HG02588 (cell line): ENCODE measurements around the gene LONP1.

Source experiments
- ATAC-seq: cut with Tn5 transposase; IDR thresholded peaks from one replicate; pipeline ENCODE4 v1.9.1; 2021; ENCODE audit warnings: mild to moderate bottlenecking, moderate library complexity; ENCODE audit not compliant: unreplicated experiment

LONP1 gene

DNA sequence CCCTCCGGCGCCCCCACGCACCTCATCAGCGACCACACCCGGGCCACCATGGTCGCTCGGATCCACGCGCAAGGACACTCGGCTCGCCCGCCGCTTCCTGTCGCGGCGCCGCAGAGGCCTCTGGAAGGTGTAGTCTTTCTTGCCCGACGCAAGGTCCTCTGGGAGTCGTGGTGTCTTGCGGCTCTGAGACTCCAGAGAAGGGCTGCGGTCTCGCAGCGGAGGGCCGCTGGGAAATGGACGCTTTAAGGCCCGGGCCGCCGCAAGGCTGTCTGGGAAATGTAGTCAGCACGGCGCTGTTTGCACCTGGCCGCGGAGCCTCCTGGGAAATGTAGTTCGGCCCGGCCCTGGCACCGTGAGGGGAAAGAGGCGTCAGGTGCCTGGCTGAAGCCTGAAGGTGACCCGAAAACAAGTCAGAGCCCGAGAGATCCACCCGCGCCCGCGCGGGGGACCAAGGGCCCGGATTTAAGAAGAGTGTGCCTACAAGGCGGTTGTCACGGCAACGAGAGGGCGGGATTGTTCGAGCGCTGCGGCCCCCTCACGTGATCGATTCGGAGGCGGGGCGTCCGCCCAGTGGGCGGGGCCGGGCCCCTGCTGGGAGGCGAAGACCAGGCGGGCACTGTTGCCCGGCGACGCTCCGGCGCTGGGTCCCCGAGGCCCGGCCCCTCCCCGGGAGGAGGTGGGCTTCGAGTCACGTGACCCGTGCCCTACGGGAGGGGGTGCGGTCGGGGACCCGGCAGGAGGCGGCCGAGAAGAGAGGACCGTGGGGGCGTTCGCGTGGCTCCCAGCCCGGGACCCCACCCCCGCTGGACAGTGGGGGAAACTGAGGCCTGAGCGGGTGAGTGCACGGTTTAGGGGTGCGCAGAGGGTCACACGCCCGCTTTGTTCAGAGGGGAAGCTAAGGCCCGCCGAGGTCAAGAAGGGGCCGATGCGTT is 39.2 kb downstream of the LONP1 start, which contains the start of the genes HSD11B1L and MICOS13:
Gene HSD11B1L, plus strand, starts transcription at position 591 of the 932 bp plus-strand sequence. CDS start 3,806 bp downstream, outside the sequence.
Gene MICOS13, minus strand, starts transcription at position 80 of the 932 bp plus-strand sequence. Its CDS starts 30 bp downstream, at position 50.
- ATAC-seq, result peak; percentile 83

- no peak for ATAC-seq
These were observed 39.9 kb downstream of the LONP1 start for GRCh38 chr19:5680084-5680436.

GRCh38 chr19:5679289-5680083 is 40.5 kb downstream of the LONP1 start:
- ATAC-seq, result no peak

DNA sequence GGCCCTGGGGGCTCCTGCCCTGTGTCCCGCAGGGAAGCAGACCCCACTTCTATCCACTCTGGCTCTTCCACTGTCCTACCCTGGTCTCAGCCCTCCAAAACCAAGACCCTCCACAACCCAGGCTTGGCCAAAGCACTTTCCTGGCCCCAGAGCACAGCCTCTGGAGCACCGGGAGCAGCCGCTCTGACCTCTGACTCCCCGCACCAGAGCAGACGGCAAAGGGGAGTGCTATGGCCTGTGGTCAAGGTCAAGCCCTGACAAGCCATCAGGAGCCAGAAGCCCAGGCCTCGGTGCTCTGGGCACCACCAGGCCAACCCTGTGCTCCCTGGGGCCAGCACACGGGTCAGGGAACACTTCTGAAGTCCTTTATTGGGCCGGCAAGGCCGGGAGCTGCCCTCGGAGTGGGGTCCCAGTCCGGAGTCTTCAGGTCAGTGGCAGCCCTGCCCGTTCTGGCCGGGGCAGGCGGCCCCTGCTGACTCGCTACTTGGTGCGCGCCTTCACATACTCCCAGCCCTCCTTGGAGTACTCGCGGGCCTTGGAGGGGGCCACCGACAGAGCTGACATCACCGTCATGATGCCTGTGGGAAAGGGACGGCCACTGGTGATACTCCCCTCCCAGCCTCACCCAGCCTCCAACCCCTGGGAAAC is 41.8 kb downstream of the LONP1 start:
- ATAC-seq, result no peak

DNA sequence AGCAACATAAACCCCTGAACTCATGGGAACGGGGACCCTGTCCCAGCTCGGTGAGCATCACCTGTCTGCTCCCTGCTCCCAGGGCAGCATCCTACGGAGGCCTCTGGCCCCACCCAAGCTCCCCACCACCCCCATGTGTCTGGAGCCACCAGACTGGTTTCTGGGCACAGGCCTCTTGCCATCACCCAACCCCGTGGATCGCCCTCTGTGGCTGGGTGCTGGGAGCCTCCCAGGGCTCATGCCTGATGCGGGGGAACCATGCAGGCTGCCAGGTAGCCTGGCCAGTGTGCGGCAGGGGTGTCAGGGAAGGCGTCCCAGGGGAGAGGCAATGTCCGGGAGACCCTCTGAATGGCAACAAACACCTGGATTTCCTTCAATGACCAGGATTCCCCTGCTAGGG is 42.4 kb downstream of the LONP1 start:
- ATAC-seq, result no peak

DNA sequence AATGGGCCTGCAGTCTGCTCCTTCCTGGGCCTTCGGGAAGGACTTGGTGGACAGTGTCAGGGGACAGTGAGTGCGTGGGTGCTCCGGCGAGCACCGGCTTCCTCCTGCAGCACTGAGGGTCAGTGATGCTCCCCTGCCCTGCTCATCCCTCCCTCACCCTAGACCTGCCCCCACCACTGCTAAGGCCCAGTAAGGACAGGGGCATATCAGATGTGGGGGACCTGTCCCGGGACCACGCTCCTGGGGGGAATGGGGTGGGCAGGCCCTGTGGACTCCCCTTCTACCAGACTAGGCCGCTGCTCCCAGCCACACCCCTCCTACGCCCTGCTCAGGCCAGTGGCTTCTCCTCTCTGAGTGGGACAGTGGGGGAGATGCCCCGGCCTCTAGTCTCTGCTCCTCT is 42.8 kb downstream of the LONP1 start:
- no peak for ATAC-seq

DNA sequence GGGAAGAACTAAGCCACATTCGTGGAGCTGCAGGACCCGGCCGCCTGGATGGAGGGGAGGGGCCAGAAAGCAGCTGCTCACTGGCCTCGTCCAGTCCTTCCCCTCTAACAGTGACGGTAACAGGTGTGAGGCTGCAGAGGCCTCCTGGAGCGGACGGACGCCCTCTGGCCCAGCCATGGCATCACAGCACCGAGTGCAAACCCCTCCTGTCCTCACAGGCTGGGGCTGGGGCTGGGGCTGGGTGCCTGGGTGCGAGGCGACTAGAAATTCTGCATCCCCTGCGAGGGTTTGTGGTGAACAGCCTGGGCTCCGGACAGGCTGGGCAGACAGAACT is 43.2 kb downstream of the LONP1 start:
- ATAC-seq, result no peak

- no peak for ATAC-seq
These were observed 43.7 kb downstream of the LONP1 start for GRCh38 chr19:5676105-5676771.

- no peak for ATAC-seq
These were observed 45.2 kb downstream of the LONP1 start for GRCh38 chr19:5674714-5675113.

DNA sequence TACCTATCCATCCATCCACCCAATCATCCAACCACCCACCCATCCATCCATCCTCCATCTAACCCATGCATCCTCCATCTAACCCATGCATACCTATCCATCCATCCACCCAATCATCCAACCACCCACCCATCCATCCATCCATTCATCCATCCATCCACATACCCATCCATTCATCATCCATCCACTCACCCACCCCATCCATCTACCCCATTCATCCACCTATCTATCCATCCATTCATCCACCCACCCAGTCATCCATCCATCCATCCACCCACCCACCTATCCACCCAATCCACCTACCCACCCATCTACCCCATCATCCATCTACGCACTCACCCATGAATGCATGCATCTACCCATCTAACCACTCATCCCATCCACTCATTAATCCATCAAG is 46.2 kb downstream of the LONP1 start:
- ATAC-seq, result no peak

DNA sequence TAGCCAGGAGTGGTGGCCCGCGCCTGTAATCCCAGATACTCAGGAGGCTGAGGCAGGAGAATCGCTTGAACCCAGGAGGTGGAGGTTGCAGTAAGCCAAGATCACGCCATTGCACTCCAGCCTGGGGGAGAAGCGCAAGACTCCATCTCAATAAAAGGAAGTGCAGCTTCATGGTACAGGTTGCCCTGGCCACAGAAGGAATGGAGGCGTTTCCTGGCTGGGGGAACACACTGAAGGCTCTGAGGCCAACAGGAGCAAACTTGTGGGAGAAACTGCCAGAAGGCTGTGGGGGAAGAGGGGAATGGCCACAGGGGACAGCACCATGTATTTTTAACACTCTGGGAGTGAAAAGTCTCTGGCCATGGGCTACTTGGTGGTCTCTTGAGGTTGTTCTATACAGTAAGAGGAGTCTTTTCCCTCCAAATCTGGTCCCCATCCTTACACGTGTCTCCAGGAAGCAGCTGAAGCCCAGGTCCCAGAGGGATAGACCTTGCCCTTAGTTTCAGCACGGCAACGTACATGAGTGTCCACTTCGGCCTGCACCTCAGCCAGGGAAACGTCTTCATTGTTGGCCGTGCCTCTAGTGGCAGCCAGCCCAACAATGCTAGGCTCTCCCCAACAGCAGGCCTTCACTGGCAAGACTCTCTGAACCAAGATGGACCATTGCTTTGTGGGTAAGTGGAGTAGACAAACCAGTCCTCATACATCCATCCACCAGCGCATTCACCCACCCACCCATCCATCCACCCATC is 47.1 kb downstream of the LONP1 start:
- ATAC-seq, result no peak

DNA sequence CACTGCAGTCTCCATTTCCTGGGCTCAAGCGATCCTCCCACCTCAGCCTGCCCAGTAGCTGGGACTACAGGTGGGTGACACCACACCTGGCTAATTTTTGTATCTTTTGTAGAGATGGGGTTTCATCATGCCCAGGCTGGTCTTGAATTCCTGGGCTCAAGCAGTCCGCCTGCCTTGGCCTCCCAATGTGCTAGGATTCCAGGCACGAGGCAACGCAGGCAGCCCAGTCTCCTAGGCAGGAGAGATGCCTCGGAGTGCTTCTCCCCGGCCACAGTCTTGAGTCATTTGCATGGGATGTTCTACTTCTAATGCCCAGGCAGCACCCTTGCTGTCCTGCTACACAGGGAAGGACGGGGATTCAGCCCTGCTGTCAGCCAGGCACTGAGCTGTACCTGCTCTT is 48.3 kb downstream of the LONP1 start:
- no peak for ATAC-seq

- ATAC-seq, result no peak
These were observed 50.7 kb downstream of the LONP1 start for GRCh38 chr19:5669212-5669611.

DNA sequence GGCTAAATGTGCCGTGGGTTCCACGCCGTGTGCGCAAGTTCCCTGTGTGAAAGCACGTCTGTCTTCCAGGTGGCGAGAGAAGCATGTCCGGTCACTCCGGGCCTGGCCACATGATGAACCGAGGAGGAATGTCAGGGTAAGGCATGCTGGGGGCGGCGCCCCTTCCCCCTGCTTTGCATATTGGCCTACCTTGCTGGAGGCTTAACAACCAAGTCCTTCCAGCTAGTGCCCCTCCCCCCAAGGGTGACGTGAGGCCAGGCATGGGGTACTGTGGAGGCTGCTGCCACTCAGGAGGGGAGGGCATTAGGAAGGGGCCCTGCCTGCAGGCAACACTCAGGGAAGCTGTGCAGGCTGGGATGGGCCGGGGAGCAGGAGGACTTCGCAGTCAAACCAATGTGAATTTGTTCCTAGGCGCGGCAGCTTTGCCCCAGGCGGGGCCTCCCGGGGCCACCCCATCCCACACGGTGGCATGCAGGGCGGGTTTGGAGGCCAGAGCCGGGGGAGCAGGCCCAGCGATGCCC is 52.1 kb downstream of the LONP1 start:
- no peak for ATAC-seq

DNA sequence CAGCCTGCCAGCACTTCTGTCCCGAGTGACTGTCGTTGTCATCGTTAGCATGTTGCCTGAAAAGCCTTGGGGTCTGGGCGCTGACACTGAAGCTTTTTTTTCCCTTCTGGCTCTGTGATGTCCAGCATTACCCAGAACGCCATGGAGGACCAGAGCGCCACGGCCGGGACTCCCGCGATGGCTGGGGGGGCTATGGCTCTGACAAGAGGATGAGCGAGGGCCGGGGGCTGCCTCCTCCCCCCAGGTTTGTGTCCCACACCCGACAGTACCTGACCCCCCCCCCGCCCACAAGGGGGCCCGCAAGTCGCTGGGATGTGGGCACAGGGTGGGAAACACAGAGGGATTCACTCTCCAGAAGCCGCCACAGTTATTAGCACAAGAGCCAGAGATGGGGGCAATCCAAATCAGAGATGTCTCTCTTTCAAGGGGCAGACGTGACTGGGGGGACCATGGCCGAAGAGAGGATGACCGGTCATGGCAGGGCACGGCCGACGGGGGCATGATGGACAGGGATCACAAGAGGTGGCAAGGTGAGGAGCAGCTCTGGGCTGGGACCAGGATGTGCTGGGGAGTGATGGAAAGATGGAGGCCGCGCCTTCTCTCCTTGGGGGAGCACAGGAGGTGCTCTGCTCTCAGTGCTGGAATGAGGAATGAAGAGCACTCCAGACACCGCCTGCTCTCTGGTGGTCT is 52.9 kb downstream of the LONP1 start:
- ATAC-seq, result no peak

DNA sequence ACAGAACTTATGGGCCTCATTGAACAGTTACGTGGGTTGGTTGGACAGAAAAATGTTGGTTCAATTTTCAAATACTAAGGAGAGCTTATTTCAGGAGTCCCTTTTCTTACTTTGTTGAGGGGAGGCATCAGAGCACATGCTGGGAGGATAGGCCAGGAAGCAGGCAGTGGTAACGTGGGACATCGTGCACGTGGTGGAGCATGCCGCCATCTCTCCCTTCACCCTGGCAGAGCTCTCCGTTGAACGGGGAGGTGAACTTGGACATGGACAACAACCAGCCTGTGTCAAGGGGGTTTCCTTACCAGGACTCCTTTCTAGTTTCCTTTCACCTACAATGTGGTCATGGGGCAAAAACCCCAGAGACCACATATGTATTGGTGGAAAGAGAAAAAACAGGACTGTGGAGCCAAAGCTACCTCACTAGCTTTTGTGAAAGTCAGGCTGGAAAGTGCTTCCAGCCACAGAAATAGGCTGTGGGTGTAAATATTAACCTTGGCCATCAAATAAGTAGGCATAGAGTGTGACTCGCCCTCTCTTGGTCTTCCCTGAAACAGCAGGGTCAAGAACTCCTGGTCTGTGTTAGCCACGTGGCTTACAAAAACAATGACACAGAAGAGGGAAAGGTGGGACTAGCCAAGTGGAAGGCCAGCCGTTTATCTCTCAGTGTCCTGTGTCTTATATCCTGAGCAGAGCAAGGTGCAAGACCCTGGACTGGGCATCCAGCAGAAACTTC is 54.0 kb downstream of the LONP1 start:
- ATAC-seq, result no peak

DNA sequence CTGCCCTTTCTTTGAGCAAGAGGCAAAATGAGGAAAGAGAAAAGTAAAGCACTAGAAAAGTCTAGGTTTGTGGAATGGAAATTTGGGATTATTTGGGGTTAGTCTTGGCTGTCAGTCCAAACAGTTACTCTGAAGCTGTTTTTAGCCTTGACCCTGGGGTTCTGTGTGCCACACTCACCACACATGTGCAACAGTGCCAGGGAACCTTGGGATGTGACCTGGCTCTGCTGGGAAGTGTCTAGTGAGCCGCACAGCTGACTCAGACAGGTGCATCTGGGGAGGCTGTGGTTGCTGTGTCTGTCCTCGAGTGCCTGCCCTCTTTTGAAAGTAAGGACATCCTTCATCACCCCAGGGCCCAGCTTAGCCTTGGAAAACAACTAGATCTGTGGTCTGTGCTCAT is 55.4 kb downstream of the LONP1 start:
- ATAC-seq, result no peak

DNA sequence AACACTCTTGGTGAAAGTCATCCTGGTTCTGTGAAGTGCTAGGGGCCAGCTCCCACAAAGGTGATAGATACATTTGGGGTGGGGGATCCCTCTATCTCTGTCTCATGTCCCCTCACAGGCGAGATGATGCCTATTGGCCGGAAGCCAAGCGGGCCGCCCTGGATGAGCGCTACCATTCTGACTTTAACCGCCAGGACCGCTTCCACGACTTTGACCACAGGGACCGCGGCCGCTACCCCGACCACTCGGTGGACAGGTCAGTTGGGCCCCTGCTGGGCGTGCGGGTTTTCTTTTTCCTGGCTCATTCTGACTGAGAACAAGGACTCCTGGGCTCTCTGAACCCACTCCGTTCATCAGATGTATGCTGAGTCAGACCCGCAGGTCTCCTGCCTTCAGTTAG is 56.0 kb downstream of the LONP1 start:
- ATAC-seq, result no peak

- no peak for ATAC-seq
These were observed 58.5 kb downstream of the LONP1 start for GRCh38 chr19:5661483-5661882.
